Panc1 (cell line): ENCODE results near the gene CATSPERB. TPM values are rescaled to one million over a fixed set of nuclear protein-coding genes. Genes with fewer than 3 reads are reported as not detected.

ENCODE experiments used
- ATAC-seq: fragments of 200-7000 bp; cut with Tn5 transposase; 2 replicates; pipeline ENCODE4 v1.9.1; 2020; ENCODE audit warnings: mild to moderate bottlenecking, moderate library complexity
- BruUV-seq: library from RNA; stranded (reverse); fragments of 400-500 nt; replicated peaks from 2 replicates; lab custom pipeline; 2021; lab: Mats Ljungman, UMichigan
- CTCF ChIA-PET: fragments of 300-600 bp; sonication (Branson Sonifier 250); formaldehyde crosslinking; loops from one replicate; lab custom pipeline; 2022; ENCODE audit warnings: antibody characterized with exemption; lab: Charles Lee
- POLR2A ChIA-PET: fragments of 300-600 bp; sonication (Branson Sonifier 250); formaldehyde crosslinking; loops from one replicate; lab custom pipeline; 2022; ENCODE audit warnings: antibody characterized with exemption; lab: Charles Lee
- DNase-seq: peaks from one replicate; pipeline ENCODE4 v3.0.0-alpha.2; 2010; ENCODE audit warnings: low read depth, low spot score
- H3K27ac ChIP-seq: 2 replicates; pipeline ENCODE4 v1.5.1; 2011; ENCODE audit warnings: mild to moderate bottlenecking, low read length, inconsistent platforms
- H3K27me3 ChIP-seq: fragments of 200-500 bp; sonication (Bioruptor generic); 2 replicates; pipeline ENCODE4 v1.6.0; 2014; ENCODE audit warnings: low read length, inconsistent platforms; ENCODE audit not compliant: control insufficient read depth, insufficient read depth
- H3K36me3 ChIP-seq: fragments of 200-500 bp; sonication (Bioruptor generic); 2 replicates; pipeline ENCODE4 v1.5.1; 2014; ENCODE audit warnings: inconsistent platforms, mild to moderate bottlenecking, low read length, moderate library complexity; ENCODE audit not compliant: control insufficient read depth, insufficient read depth
- H3K4me1 ChIP-seq: 2 replicates; pipeline ENCODE4 v1.5.1; 2011; ENCODE audit warnings: inconsistent platforms, mild to moderate bottlenecking, low read length, moderate library complexity; ENCODE audit not compliant: control insufficient read depth, insufficient read depth
- H3K4me3 ChIP-seq, 2 experiments: 2 replicates each; pipeline ENCODE4 v1.5.1; 2011 to 2012; ENCODE audit warnings: low read depth in 2 of 2, low read length in 2 of 2, mild to moderate bottlenecking in 2 of 2, inconsistent platforms in 1 of 2, moderate library complexity in 1 of 2
- H3K9me3 ChIP-seq: fragments of 200-500 bp; sonication (Bioruptor generic); 2 replicates; pipeline ENCODE4 v1.5.1; 2014; ENCODE audit warnings: low read depth, mild to moderate bottlenecking, inconsistent platforms, low read length, moderate library complexity; ENCODE audit not compliant: control insufficient read depth, insufficient read depth
- CTCF ChIP-seq: fragments of 450-650 bp; IDR thresholded peaks from 2 replicates; pipeline ENCODE4 v1.5.1; 2017; ENCODE audit warnings: mild to moderate bottlenecking
- POLR2AphosphoS5 ChIP-seq: IDR thresholded peaks from 2 replicates; pipeline ENCODE4 v1.6.1; 2012; ENCODE audit warnings: mild to moderate bottlenecking, low read depth, low read length, moderate library complexity
- REST ChIP-seq, 2 experiments: IDR thresholded peaks; 2 replicates each; pipeline ENCODE4 v1.6.1; 2011 to 2012; ENCODE audit warnings: low read depth in 2 of 2, control low read depth in 1 of 2, low read length in 1 of 2, mild to moderate bottlenecking in 1 of 2, moderate library complexity in 1 of 2; ENCODE audit not compliant: insufficient read depth in 1 of 2
- SIN3A ChIP-seq: IDR thresholded peaks from 2 replicates; pipeline ENCODE4 v1.6.1; 2012; ENCODE audit warnings: low read depth, mild to moderate bottlenecking, low read length, moderate library complexity, borderline replicate concordance; ENCODE audit not compliant: insufficient read depth
- TCF7L2 ChIP-seq: IDR thresholded peaks from 2 replicates; pipeline ENCODE4 v1.6.1; 2011; ENCODE audit warnings: mild to moderate bottlenecking, low read depth, low read length, inconsistent platforms
- in situ Hi-C: cut with HindIII; loops from 2 replicates; pipeline ENCODE4 v1.10.0; 2016; ENCODE audit warnings: low sequenced_read_pairs, low pct_unique_long_range_greater_than_20kb
- intact Hi-C: fragments of 100-400 bp; cut with micrococcal nuclease; formaldehyde crosslinking; loops from one replicate; pipeline ENCODE4 v1.10.0; 2022; ENCODE audit not compliant: unreplicated experiment
- total RNA-seq: library from RNA; stranded (reverse); gene quantifications from one replicate; pipeline ENCODE4 v1.2.1, GENCODE V29; 2021; ENCODE audit not compliant: unreplicated experiment

The CATSPERB gene
- total RNA-seq, 1 experiment from 2014 or later, result not detected

- intact Hi-C loops (no loop called here), in situ Hi-C loops (no loop called here)
- Histone ChIP-seq H3K4me3 (no peak overlapping the region), H3K9me3 (no peaks in the 10 kb centered on the region), H3K36me3 (no peaks in the 10 kb centered on the region), H3K4me1 (no peaks in the 10 kb centered on the region), H3K27me3 (no peaks in the 10 kb centered on the region), H3K27ac (no peak overlapping the region)
- ChIA-PET POLR2A (no interaction called here), CTCF (no interaction called here)
- BruUV-seq, result no TSS peak
- TF ChIP-seq TCF7L2 (no peak), CTCF (no peak), SIN3A (no peak), POLR2AphosphoS5 (no peak), REST (IDR thresholded peaks at IDR 0.05; ENCODE audit: insufficient read depth in 1 of 2, low read depth in 2 of 2, low read length in 1 of 2) (no peak)
- ATAC-seq (no peak), DNase-seq (no peak)
Observed at GRCh38 chr14:91751719-91752118, 19.8 kb upstream of the CATSPERB start.

- CTCF ChIA-PET, result no interaction called here
- ATAC-seq, result no peak
Observed at GRCh38 chr14:91750634-91751198, 18.8 kb upstream of the CATSPERB start.

More at GRCh38 chr14:91750634-91751198, 18.8 kb upstream of the CATSPERB start:
- Histone ChIP-seq H3K36me3 (no peaks in the 10 kb centered on the region), H3K4me1 (no peaks in the 10 kb centered on the region), H3K9me3 (no peaks in the 10 kb centered on the region), H3K27ac (no peak overlapping the region), H3K4me3 (no peak overlapping the region), H3K27me3 (no peaks in the 10 kb centered on the region)
- intact Hi-C loops, result no loop called here
- TF ChIP-seq REST (IDR thresholded peaks at IDR 0.05; ENCODE audit: insufficient read depth in 1 of 2, low read depth in 2 of 2, low read length in 1 of 2) (no peak), SIN3A (no peak), TCF7L2 (no peak), CTCF (no peak), POLR2AphosphoS5 (no peak)
- in situ Hi-C loops, result no loop called here
- POLR2A ChIA-PET, result no interaction called here
- BruUV-seq, result no TSS peak
- no peak for DNase-seq
